ENCODE data around the gene IGFBP7. TPM values are rescaled to one million over a fixed set of nuclear protein-coding genes. Genes with fewer than 3 reads are reported as not detected.

IGFBP7 gene
- total and polyA plus RNA-seq, 2 of the 8 experiments (the other 6 are each of a cell fraction or from before 2014, with no cell fraction given), result 0.17 to 0.48 TPM

DNA sequence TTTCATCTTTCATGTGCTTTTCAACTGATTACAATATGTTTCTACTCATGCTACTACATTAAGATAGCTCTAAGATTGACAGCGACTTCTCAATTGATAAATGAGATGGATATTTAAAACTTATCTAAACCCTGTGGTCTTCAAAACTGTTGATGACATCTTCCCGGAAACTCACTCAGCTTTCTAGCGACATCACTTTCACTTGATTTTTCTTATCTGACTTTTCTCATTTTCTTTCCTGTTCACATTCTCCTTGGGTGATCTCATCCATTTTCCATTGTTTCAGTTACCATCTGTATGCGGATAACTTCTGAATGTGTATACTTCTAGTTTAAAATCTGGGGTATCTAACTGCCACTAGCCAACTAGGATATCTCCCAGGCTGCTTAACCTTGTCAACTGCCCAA lies 128.4 kb downstream of the IGFBP7 start:
- Histone ChIP-seq H2BK15ac (ENCODE audit: low read length) (no peak overlapping the region), H2BK20ac (ENCODE audit: low read length) (no peak overlapping the region), H3K9me3 (ENCODE audit: insufficient read depth in 2 of 2, low read depth in 1 of 2, low read length in 1 of 2) (no peaks in the 10 kb centered on the region), H4K8ac (ENCODE audit: extremely low read depth, insufficient read depth, low read length) (no peak overlapping the region), H2BK5ac (ENCODE audit: low read depth, low read length) (no peak overlapping the region), H2BK120ac (replicated peaks; ENCODE audit: low read depth, low read length) (no peak overlapping the region), H2AFZ (ENCODE audit: low read length) (no peak overlapping the region), H3K56ac (replicated peaks; ENCODE audit: insufficient read length, low read depth, low read length) (no peak overlapping the region), H3K36me3 (ENCODE audit: control insufficient read depth in 2 of 4, insufficient read depth in 4 of 4, low read length in 3 of 4) (peaks cover 0 to 11% (median 5%) of the 10 kb centered on the region in 4 experiments; a peak in 5 of 8 replicates), H3K4me1 (replicated peaks in 1 of 4; ENCODE audit: control insufficient read depth in 3 of 4, insufficient read depth in 4 of 4, low read length in 3 of 4) (no peaks in the 10 kb centered on the region; a peak in 1 of 7 replicates), H3K14ac (ENCODE audit: insufficient read length) (no peak overlapping the region), H3K9ac (replicated peaks in 1 of 4; ENCODE audit: extremely low read depth in 1 of 4, low read depth in 3 of 4, low read length in 3 of 4) (no peak overlapping the region), H3K4me2 (ENCODE audit: insufficient read depth in 1 of 2, low read depth in 2 of 2, low read length in 2 of 2) (no peak overlapping the region), H3K23ac (ENCODE audit: insufficient read length) (no peak overlapping the region), H2BK12ac (ENCODE audit: low read depth, low read length) (no peak overlapping the region), H3K4me3 (ENCODE audit: extremely low read depth in 1 of 4, insufficient read depth in 2 of 4, low read depth in 3 of 4, low read length in 4 of 4) (no peak overlapping the region), H3K23me2 (ENCODE audit: low read depth, low read length) (peaks cover 9% of the 10 kb centered on the region), H3K27ac (ENCODE audit: low read depth, low read length) (no peak overlapping the region), H4K91ac (replicated peaks; ENCODE audit: insufficient read length, low read length) (no peak overlapping the region), H2AK5ac (ENCODE audit: low read depth, low read length) (no peak overlapping the region), H3K79me2 (ENCODE audit: control insufficient read depth in 1 of 2, insufficient read depth in 2 of 2, low read length in 2 of 2) (peaks cover 41 to 74% of the 10 kb centered on the region in 2 experiments), H3K27me3 (replicated peaks in 1 of 4; ENCODE audit: control insufficient read depth in 3 of 4, extremely low read depth in 1 of 4, insufficient read depth in 3 of 4, low read length in 3 of 4) (no peaks in the 10 kb centered on the region), H4K5ac (ENCODE audit: insufficient read length, low read depth, low read length) (no peak overlapping the region), H4K20me1 (replicated peaks in 1 of 2; ENCODE audit: control insufficient read depth in 1 of 2, insufficient read depth in 2 of 2, low read length in 2 of 2) (peaks cover 2 to 20% of the 10 kb centered on the region in 2 experiments), H3K4ac (replicated peaks; ENCODE audit: insufficient read length, low read depth, low read length) (no peak overlapping the region), H3K18ac (ENCODE audit: extremely low read depth, low read length) (no peak overlapping the region), H3K79me1 (ENCODE audit: low read depth, low read length) (peaks cover 4% of the 10 kb centered on the region)
- ChIA-PET CTCF (ENCODE audit: partially characterized antibody) (interaction anchor here (0.6 kb wide), 1 partner anchor 105 kb away, joined by 3 read pairs; no protein-coding TSS in a partner anchor), POLR2A (ENCODE audit: partially characterized antibody) (interaction anchor here (0.6 to 1.1 kb wide), 6 partner anchors 10 to 514 kb away, joined by 3 to 5 read pairs (median 4); partner anchors contain the start of gene REST)
- 94% methylated on average over 4 of the region's 4 CpGs; no CpG with 5 or more reads in 1 of the 2 experiments for WGBS, 2 experiments (ENCODE audit: extremely low coverage in 1 of 2, insufficient coverage in 1 of 2, insufficient read length in 1 of 2, insufficient replicate concordance in 2 of 2, low coverage in 1 of 2, low lambda C conversion rate in 2 of 2, missing lambda C conversion rate in 1 of 2)
- DNase-seq (ENCODE audit: low read depth in 1 of 2, low spot score in 2 of 2) (no peak), FAIRE-seq (no peak)
- TF ChIP-seq TCF12 (IDR thresholded peaks at IDR 0.05; ENCODE audit: low read depth, low read length), result no peak
- no peak for TF ChIP-seq CBX8 (IDR thresholded peaks at IDR 0.05; ENCODE audit: borderline replicate concordance, low read depth, low read length)
- no peak for TF ChIP-seq ZNF274 (IDR thresholded peaks at IDR 0.05; ENCODE audit: borderline replicate concordance, extremely low read depth, low read length)
- no peak for TF ChIP-seq ASH2L (IDR thresholded peaks at IDR 0.05; ENCODE audit: low read length)
- no peak for TF ChIP-seq SP2 (IDR thresholded peaks at IDR 0.05; ENCODE audit: low read length)
- no peak for TF ChIP-seq MAFK (IDR thresholded peaks at IDR 0.05; ENCODE audit: low read depth, low read length)
- TF ChIP-seq SAP30 (IDR thresholded peaks at IDR 0.05; ENCODE audit: insufficient read depth, insufficient replicate concordance, low read length), result no peak
- no peak for TF ChIP-seq RFX5 (IDR thresholded peaks at IDR 0.05; ENCODE audit: borderline replicate concordance, low read depth, low read length)
- TF ChIP-seq HDAC2 (IDR thresholded peaks at IDR 0.05; ENCODE audit: borderline replicate concordance in 1 of 2, low read depth in 2 of 2, low read length in 2 of 2), result no peak
- no peak for TF ChIP-seq HDAC6 (IDR thresholded peaks at IDR 0.05; ENCODE audit: low read depth, low read length)
- no peak for TF ChIP-seq POLR2A (IDR thresholded peaks at IDR 0.05; ENCODE audit: control extremely low read depth in 1 of 2, low read depth in 2 of 2, low read length in 2 of 2)
- TF ChIP-seq KDM1A (IDR thresholded peaks at IDR 0.05; ENCODE audit: borderline replicate concordance, low read length), result no peak
- no peak for TF ChIP-seq CHD1 (IDR thresholded peaks at IDR 0.05; ENCODE audit: low read depth, low read length)
- TF ChIP-seq BACH1 (IDR thresholded peaks at IDR 0.05; ENCODE audit: low read length), result no peak
- TF ChIP-seq NRF1 (IDR thresholded peaks at IDR 0.05; ENCODE audit: low read depth, low read length), result no peak
